K562 (cell line): Measurements from ENCODE around the gene KCTD1. TPM values are rescaled to one million over a fixed set of nuclear protein-coding genes. Genes with fewer than 3 reads are reported as not detected.

Experiments used
- ATAC-seq: fragments of 200-7000 bp; cut with Tn5 transposase; 3 replicates; pipeline ENCODE4 v1.9.1; 2020; ENCODE audit warnings: moderate library complexity
- BruUV-seq: library from RNA; stranded (reverse); fragments of 400-500 nt; replicated peaks from 2 replicates; lab custom pipeline; 2021; lab: Mats Ljungman, UMichigan
- CTCF ChIA-PET: fragments of 300-600 bp; formaldehyde crosslinking; extraction: SDS; loops from one replicate; lab custom pipeline; 2021; ENCODE audit warnings: low intra/inter-chr PET ratio; lab: Yijun Ruan, JAX
- POLR2A ChIA-PET: fragments of 300-600, 350-650 bp; sonication (Branson Sonifier 250); formaldehyde crosslinking; extraction: SDS; loops from one replicate; lab custom pipeline; 2021; ENCODE audit warnings: antibody characterized with exemption, inconsistent platforms; lab: Yijun Ruan, JAX
- DNase-seq, 4 experiments: peaks; one replicate each; pipeline versions ENCODE4 v3.0.0 to v3.0.0-alpha.2; 2011 to 2018; ENCODE audit warnings: low spot score in 3 of 4, mixed read lengths in 3 of 4; ENCODE audit errors: extremely low read depth in 1 of 4
- FAIRE-seq: peaks from 2 replicates; lab custom pipeline; 2011; peaks lifted over from hg19 to GRCh38; lab: Jason Lieb, UNC
- H2AFZ ChIP-seq: 2 replicates; pipeline ENCODE4 v1.6.0; 2011; ENCODE audit warnings: low read depth, low read length, control low read depth, inconsistent platforms
- H3K27ac ChIP-seq: fragments of 200-600 bp; 3 replicates; pipeline ENCODE4 v1.8.0; 2011; ENCODE audit warnings: low read depth, mild to moderate bottlenecking, control low read depth, inconsistent platforms, low read length, moderate library complexity, mixed read lengths; ENCODE audit errors: extremely low read depth
- H3K27me3 ChIP-seq, 2 experiments: fragments of 300-600 bp in 1 of 2; 2 replicates in 1 of 2; 3 replicates in 1 of 2; pipeline versions ENCODE4 v1.6.0 to v1.8.0; 2011; ENCODE audit warnings: inconsistent platforms in 2 of 2, low read length in 2 of 2, mild to moderate bottlenecking in 1 of 2, mixed read lengths in 1 of 2, moderate library complexity in 1 of 2; ENCODE audit not compliant: control insufficient read depth in 2 of 2, insufficient read depth in 2 of 2
- H3K36me3 ChIP-seq: fragments of 300-600 bp; 3 replicates; pipeline ENCODE4 v1.8.0; 2011; ENCODE audit warnings: mild to moderate bottlenecking, low read length, inconsistent platforms; ENCODE audit not compliant: control insufficient read depth, insufficient read depth
- H3K4me1 ChIP-seq, 2 experiments: fragments of 200-600 bp in 1 of 2; replicated peaks in 1 of 2; 2 replicates in 1 of 2; 3 replicates in 1 of 2; pipeline versions ENCODE4 v1.5.1 to v1.8.0; 2011; ENCODE audit warnings: inconsistent platforms in 2 of 2, low read length in 2 of 2, mild to moderate bottlenecking in 1 of 2, mixed read lengths in 1 of 2, moderate library complexity in 1 of 2; ENCODE audit not compliant: control insufficient read depth in 2 of 2, insufficient read depth in 2 of 2
- H3K4me2 ChIP-seq: 2 replicates; pipeline ENCODE4 v1.6.1; 2011; ENCODE audit warnings: low read length, control low read depth, inconsistent platforms, mixed read lengths; ENCODE audit not compliant: insufficient read depth
- H3K4me3 ChIP-seq: fragments of 200-600 bp; sonication (generic), shearing (Covaris generic); 2 replicates; pipeline ENCODE4 v1.5.1; 2016; ENCODE audit warnings: control low read depth, inconsistent platforms
- H3K79me2 ChIP-seq: fragments of 200-600 bp; 3 replicates; pipeline ENCODE4 v1.8.0; 2011; ENCODE audit warnings: low read length, inconsistent platforms; ENCODE audit not compliant: control insufficient read depth, insufficient read depth
- H3K9ac ChIP-seq, 2 experiments: 2 replicates each; pipeline versions ENCODE4 v1.6.0 to v1.6.1; 2011; ENCODE audit warnings: low read depth in 2 of 2, low read length in 2 of 2, control low read depth in 1 of 2, inconsistent platforms in 1 of 2, mild to moderate bottlenecking in 1 of 2, mixed read lengths in 1 of 2; ENCODE audit not compliant: insufficient read depth in 1 of 2
- H3K9me1 ChIP-seq: one replicate; pipeline ENCODE4 v1.6.0; 2011; ENCODE audit warnings: inconsistent platforms, mild to moderate bottlenecking, low read length, moderate library complexity; ENCODE audit not compliant: control insufficient read depth, insufficient read depth
- H3K9me3 ChIP-seq: replicated peaks from 2 replicates; pipeline ENCODE4 v1.5.1; 2011; ENCODE audit warnings: low read depth, low read length, inconsistent platforms; ENCODE audit not compliant: control insufficient read depth, insufficient read depth
- H4K20me1 ChIP-seq: replicated peaks from 2 replicates; pipeline ENCODE4 v1.6.1; 2011; ENCODE audit warnings: low read length, inconsistent platforms, mixed read lengths; ENCODE audit not compliant: control insufficient read depth, insufficient read depth
- ARID4B ChIP-seq: sonication (generic); formaldehyde crosslinking; IDR thresholded peaks from 2 replicates; pipeline ENCODE4 v1.8.0; 2022; ENCODE audit warnings: mild to moderate bottlenecking, missing genetic modification reagents
- BRF1 ChIP-seq: IDR thresholded peaks from 3 replicates; pipeline ENCODE4 v1.6.1; 2011; ENCODE audit warnings: borderline replicate concordance, mild to moderate bottlenecking; ENCODE audit not compliant: insufficient read length; ENCODE audit errors: extremely low read depth
- CCAR2 ChIP-seq: fragments of 200-400 bp; formaldehyde crosslinking; IDR thresholded peaks from 2 replicates; pipeline ENCODE4 v1.6.1; 2017; ENCODE audit warnings: mild to moderate bottlenecking, low read depth, low read length
- CREB1 ChIP-seq, 2 experiments: sonication (generic) in 1 of 2; formaldehyde crosslinking in 1 of 2; IDR thresholded peaks; 2 replicates each; pipeline versions ENCODE4 v1.6.1 to v1.8.0; 2012 to 2022; ENCODE audit warnings: inconsistent platforms in 1 of 2, mild to moderate bottlenecking in 1 of 2, missing genetic modification reagents in 1 of 2, moderate library complexity in 1 of 2
- CTBP1 ChIP-seq: fragments of 450-650 bp; IDR thresholded peaks from 2 replicates; pipeline ENCODE4 v1.6.1; 2016; ENCODE audit warnings: borderline replicate concordance
- KAT2B ChIP-seq: IDR thresholded peaks from one replicate; pipeline ENCODE4 v1.6.1; 2012; ENCODE audit warnings: low read depth, mild to moderate bottlenecking, control low read depth, inconsistent platforms, low read length, moderate library complexity
- MBD2 ChIP-seq: sonication (generic); IDR thresholded peaks from 2 replicates; pipeline ENCODE4 v1.6.1; 2016; ENCODE audit warnings: low read depth, borderline replicate concordance
- NFRKB ChIP-seq: fragments of 450-650 bp; IDR thresholded peaks from 2 replicates; pipeline ENCODE4 v1.6.1; 2016; ENCODE audit warnings: low read depth
- SMARCB1 ChIP-seq: IDR thresholded peaks from 2 replicates; pipeline ENCODE4 v1.6.1; 2011; ENCODE audit warnings: improper control_type of control experiment, low read depth; ENCODE audit not compliant: insufficient read length
- SRSF9 ChIP-seq: fragments of 200-400 bp; formaldehyde crosslinking; IDR thresholded peaks from 2 replicates; pipeline ENCODE4 v1.6.1; 2017; ENCODE audit warnings: low read depth, low read length, borderline replicate concordance
- STAT6 ChIP-seq: sonication (generic); formaldehyde crosslinking; IDR thresholded peaks from 2 replicates; pipeline ENCODE4 v1.8.1; 2023; ENCODE audit warnings: mild to moderate bottlenecking, missing genetic modification reagents
- TEAD2 ChIP-seq: fragments of 450-650 bp; IDR thresholded peaks from 2 replicates; pipeline ENCODE4 v1.6.1; 2016; ENCODE audit warnings: missing genetic modification characterization, control low read depth, missing compliant biosample characterization
- USF1 ChIP-seq: sonication (generic); formaldehyde crosslinking; IDR thresholded peaks from 2 replicates; pipeline ENCODE4 v1.9.0; 2022; ENCODE audit warnings: mild to moderate bottlenecking, missing genetic modification reagents
- USF2 ChIP-seq: sonication (generic); formaldehyde crosslinking; IDR thresholded peaks from 2 replicates; pipeline ENCODE4 v1.5.0; 2020; ENCODE audit warnings: missing genetic modification reagents
- ZNF239 ChIP-seq: fragments of 250-450 bp; sonication (Bioruptor Pico); IDR thresholded peaks from 2 replicates; pipeline ENCODE4 v1.4.0; 2020; ENCODE audit warnings: mild to moderate bottlenecking
- WGBS: fragments of 100-300 bp; shearing (Covaris generic); methylation state at CpG from one replicate; pipeline ENCODE4 v1.1.6; 2016; ENCODE audit warnings: low coverage, mixed read lengths; ENCODE audit not compliant: insufficient coverage; ENCODE audit errors: missing lambda C conversion rate; 5-methylcytosine and 5-hydroxymethylcytosine counted together
- in situ Hi-C: fragments of 300-500 bp; cut with MboI; formaldehyde crosslinking; loops from 4 replicates; pipeline ENCODE4 v1.15.0; 2018; ENCODE audit warnings: inconsistent platforms, mixed read lengths
- intact Hi-C: fragments of 100-400 bp; cut with micrococcal nuclease; formaldehyde crosslinking; loops from 2 replicates; pipeline ENCODE4 v1.14.2; 2022
- polyA plus RNA-seq, 8 experiments: library from polyadenylated mRNA; depleted of rRNA in 4 of 8; stranded (reverse) in 5 of 8; unstranded in 3 of 8; fragments of >200 nt; fragmentation: Nextera tagmentation in 2 of 8; fragmentation: Illumina TruSeq in 1 of 8; extraction: Ambion mirVana in 2 of 8; extraction: Trizol in 1 of 8; gene quantifications; 2 replicates each; pipeline versions ENCODE4 v1.2.1 to v1.2.3, GENCODE V29; 2011 to 2014; ENCODE audit warnings: inconsistent platforms in 1 of 8, missing spikeins in 1 of 8
- total RNA-seq, 7 experiments: library from RNA; depleted of rRNA in 6 of 7; stranded (reverse); fragments of >200 nt in 6 of 7; fragmentation: Illumina TruSeq in 2 of 7; extraction: Trizol in 2 of 7; gene quantifications; 2 replicates each; pipeline versions ENCODE4 v1.2.1 to v1.2.3, GENCODE V29; 2011 to 2021; ENCODE audit warnings: low replicate concordance in 1 of 7

The KCTD1 gene
- total and polyA plus RNA-seq, 9 of the 15 experiments (the other 6 are each of a cell fraction or from before 2014, with no cell fraction given) = not detected

- Histone ChIP-seq H3K9me3 (no peaks in the 10 kb centered on the region), H3K9me1 (no peaks in the 10 kb centered on the region), H3K4me3 (no peak overlapping the region), H4K20me1 (no peaks in the 10 kb centered on the region), H3K27me3 (no peaks in the 10 kb centered on the region), H3K27ac (no peak overlapping the region), H2AFZ (no peak overlapping the region), H3K9ac (no peak overlapping the region), H3K4me1 (no peaks in the 10 kb centered on the region), H3K4me2 (no peak overlapping the region), H3K36me3 (no peaks in the 10 kb centered on the region), H3K79me2 (no peaks in the 10 kb centered on the region)
- no TSS peak for BruUV-seq
- ChIA-PET CTCF (interaction anchor here (0.6 kb wide), 1 partner anchor 21 kb away, joined by 3 read pairs; no protein-coding TSS in a partner anchor), POLR2A (no interaction called here)
- ATAC-seq (no peak), DNase-seq (no peak), FAIRE-seq (no peak)
- 1% methylated on average over 4 of the region's 4 CpGs for WGBS
- in situ Hi-C loops (no loop called here), intact Hi-C loops (no loop called here)
- TF ChIP-seq CTBP1 = no peak
- TF ChIP-seq BRF1 = no peak
- TF ChIP-seq SRSF9 = no peak
- TF ChIP-seq NFRKB = no peak
- TF ChIP-seq USF1 (CRISPR knock-in tag) = no peak
- no peak for TF ChIP-seq ARID4B (CRISPR knock-in tag)
- no peak for TF ChIP-seq CCAR2
- no peak for TF ChIP-seq SMARCB1
- TF ChIP-seq KAT2B = no peak
- TF ChIP-seq TEAD2 (tag) = no peak
- no peak for TF ChIP-seq MBD2
- no peak for TF ChIP-seq STAT6 (CRISPR knock-in tag)
- no peak for TF ChIP-seq CREB1 (IDR thresholded peaks at IDR 0.05)
- no peak for TF ChIP-seq CREB1 (CRISPR knock-in tag; IDR thresholded peaks at IDR 0.05)
- no peak for TF ChIP-seq ZNF239 (CRISPR knock-in tag)
- TF ChIP-seq USF2 (CRISPR knock-in tag) = no peak
Observed at GRCh38 chr18:26536664-26537063, 11.7 kb downstream of the KCTD1 start.
